Measurements from ENCODE around the gene ANGPTL8. TPM values are rescaled to one million over a fixed set of nuclear protein-coding genes. Genes with fewer than 3 reads are reported as not detected.

ANGPTL8 gene
- total RNA-seq, 2 experiments from 2014 or later: not detected

GRCh38 chr19:11264452-11265176 is 25.2 kb downstream of the ANGPTL8 start:
- no peaks in the 10 kb centered on the region for H3K36me3 Mint-ChIP-seq
- peaks cover 75% of the 10 kb centered on the region for H3K27me3 Mint-ChIP-seq
- peaks cover 6% of the 10 kb centered on the region for H3K4me1 Mint-ChIP-seq
- POLR2A ChIA-PET: no interaction called here
- no peak overlapping the region for H3K4me3 Mint-ChIP-seq
- no peak overlapping the region for H3K27ac Mint-ChIP-seq
- no peak for ATAC-seq (ENCODE audit: low read depth)
- no peak for DNase-seq
- no peaks in the 10 kb centered on the region for H3K9me3 Mint-ChIP-seq

DNA sequence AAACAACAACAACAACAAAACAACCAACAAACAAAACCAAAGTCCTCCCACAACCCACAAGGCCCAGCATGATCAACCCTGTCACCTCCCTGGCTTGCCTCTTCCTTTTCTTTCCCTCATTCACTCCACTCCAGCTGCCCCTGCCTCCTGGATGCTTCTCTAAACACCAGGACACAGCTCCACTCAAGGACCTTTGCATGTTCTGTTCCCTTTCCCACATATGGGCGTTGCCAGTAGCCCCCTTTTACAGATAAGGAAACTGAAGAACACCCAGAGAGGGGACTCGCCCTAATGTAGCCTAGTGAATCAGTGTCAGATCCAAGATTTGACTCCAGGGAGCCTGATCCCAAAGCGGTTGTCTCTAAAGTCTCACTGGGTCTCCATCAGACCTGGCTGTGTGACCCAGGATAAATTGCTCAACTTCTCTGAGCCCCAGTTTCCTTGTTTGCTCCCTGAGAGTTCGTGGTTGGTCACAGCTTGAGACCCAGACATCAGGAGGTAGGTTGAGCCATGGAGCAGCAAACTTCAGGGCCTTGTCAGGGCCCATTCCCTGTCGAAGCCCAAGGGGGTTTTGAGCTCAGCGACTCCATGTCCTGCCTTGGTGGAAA is 25.9 kb downstream of the ANGPTL8 start:
- Mint-ChIP-seq H3K27me3 (peaks cover 73% of the 10 kb centered on the region), H3K4me3 (no peak overlapping the region), H3K27ac (no peak overlapping the region), H3K36me3 (no peaks in the 10 kb centered on the region), H3K9me3 (no peaks in the 10 kb centered on the region), H3K4me1 (peaks cover 6% of the 10 kb centered on the region)
- POLR2A ChIA-PET: no interaction called here
- DNase-seq (no peak), ATAC-seq (ENCODE audit: low read depth) (no peak)

DNA sequence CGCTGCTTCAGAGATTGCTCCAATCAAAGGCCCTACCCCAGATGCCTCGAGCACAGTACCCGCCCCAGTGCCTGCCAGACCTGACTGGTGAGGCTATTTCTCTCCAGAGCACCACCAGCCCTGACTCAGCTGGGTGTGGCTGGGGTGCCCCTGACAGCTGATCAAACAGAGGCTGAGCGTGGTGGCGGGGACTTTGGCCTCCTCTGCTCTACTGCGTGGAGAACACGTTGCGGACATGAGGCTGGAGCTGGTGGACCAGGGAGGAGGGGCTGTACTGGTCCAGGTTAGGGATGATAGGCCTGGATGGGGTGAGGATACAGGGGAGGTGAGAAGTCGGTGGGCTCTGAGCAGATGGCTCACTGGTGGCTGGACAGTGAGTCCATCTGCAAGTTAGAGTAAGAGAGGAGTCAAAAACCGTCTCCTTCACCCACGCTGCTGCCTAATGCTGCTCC is 26.4 kb downstream of the ANGPTL8 start:
- Mint-ChIP-seq H3K4me3 (no peak overlapping the region), H3K9me3 (no peaks in the 10 kb centered on the region), H3K36me3 (no peaks in the 10 kb centered on the region), H3K27ac (no peak overlapping the region), H3K4me1 (peaks cover 6% of the 10 kb centered on the region), H3K27me3 (peaks cover 70% of the 10 kb centered on the region)
- POLR2A ChIA-PET: no interaction called here
- ATAC-seq (ENCODE audit: low read depth) (no peak), DNase-seq (no peak)

DNA sequence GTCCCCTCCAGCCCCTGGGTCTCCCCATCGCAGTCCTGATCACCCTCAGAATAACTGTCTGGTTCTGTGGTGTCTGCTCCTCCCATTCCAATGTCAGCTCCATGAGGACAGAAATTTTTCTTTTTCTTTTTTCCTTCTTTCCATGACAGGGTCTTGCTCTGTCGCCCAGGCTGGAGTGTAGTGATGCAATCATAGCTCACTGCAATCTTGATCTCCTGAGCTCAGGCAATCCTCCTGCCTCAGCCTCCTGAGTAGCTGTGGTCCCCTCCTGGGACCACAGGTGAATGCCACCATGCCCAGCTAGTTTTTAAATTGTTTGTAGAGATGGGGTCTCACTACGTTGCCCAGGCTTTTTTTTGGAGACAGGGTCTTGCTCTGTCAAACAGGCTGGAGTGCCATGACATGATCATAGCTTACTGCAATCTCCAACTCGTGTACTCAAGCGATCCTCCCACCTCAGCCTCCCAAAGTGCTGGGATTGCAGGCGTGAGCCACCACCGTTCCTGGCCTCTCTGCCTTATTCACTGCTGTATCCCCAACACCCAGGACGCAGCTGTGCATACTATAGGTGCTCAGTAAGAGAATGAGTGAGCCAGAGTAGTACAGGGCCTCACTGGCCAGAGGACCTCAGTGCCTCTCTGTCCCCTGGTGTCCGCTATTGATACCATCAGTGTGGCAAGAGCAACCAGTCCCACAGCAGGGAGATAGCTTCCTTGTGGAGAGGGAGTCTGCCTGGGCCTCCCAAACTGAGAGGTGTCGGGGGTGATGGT is 28.1 kb downstream of the ANGPTL8 start:
- no peaks in the 10 kb centered on the region for H3K9me3 Mint-ChIP-seq
- no peak overlapping the region for H3K27ac Mint-ChIP-seq
- no peaks in the 10 kb centered on the region for H3K36me3 Mint-ChIP-seq
- POLR2A ChIA-PET: interaction anchor here (1.1 kb wide), 1 partner anchor 14 kb away, joined by 3 read pairs; no protein-coding TSS in a partner anchor
- ATAC-seq (ENCODE audit: low read depth) (no peak), DNase-seq (no peak)
- H3K27me3 Mint-ChIP-seq: peaks cover 65% of the 10 kb centered on the region
- H3K4me1 Mint-ChIP-seq: peaks cover 5% of the 10 kb centered on the region
- H3K4me3 Mint-ChIP-seq: no peak overlapping the region

DNA sequence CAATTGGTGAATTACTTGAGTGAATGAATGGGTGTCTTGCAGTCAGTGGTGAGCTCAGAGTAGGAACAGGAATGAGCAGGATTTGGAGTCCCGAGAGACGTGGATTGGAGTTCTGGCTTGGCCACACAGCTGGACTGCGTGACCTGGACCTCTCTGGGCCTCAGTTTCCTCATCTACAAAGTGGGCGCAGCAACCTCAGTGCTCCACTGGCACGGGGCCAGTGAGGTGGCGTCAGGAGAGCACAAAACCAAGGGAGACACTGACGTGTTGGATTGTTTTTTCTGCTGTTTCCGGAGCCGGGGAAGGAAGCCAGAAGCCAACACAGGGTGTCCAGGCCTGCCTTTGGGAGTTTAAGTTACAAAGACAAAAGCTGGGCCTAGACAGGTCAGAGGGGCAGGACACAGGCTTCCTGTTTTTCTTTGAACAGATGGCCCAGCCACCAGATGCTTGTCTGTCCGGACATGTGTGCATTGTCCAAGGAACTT is 29.4 kb downstream of the ANGPTL8 start:
- DNase-seq: no peak
- Mint-ChIP-seq H3K36me3 (no peaks in the 10 kb centered on the region), H3K4me3 (no peak overlapping the region), H3K9me3 (no peaks in the 10 kb centered on the region), H3K27me3 (peaks cover 65% of the 10 kb centered on the region), H3K4me1 (peaks cover 5% of the 10 kb centered on the region), H3K27ac (no peak overlapping the region)
- POLR2A ChIA-PET: interaction anchor here (0.6 kb wide), 1 partner anchor 11 kb away, joined by 3 read pairs; no protein-coding TSS in a partner anchor
- ATAC-seq (ENCODE audit: low read depth): no peak

GRCh38 chr19:11269408-11269807 is 30.0 kb downstream of the ANGPTL8 start:
- no peak for DNase-seq
- Mint-ChIP-seq H3K4me3 (no peak overlapping the region), H3K36me3 (no peaks in the 10 kb centered on the region), H3K27ac (no peak overlapping the region), H3K4me1 (peaks cover 5% of the 10 kb centered on the region), H3K9me3 (no peaks in the 10 kb centered on the region), H3K27me3 (peaks cover 64% of the 10 kb centered on the region)
- ATAC-seq (ENCODE audit: low read depth): no peak
- POLR2A ChIA-PET: interaction anchor here (0.6 kb wide), 1 partner anchor 12 kb away, joined by 3 read pairs; no protein-coding TSS in a partner anchor

GRCh38 chr19:11273296-11273695 is 33.9 kb downstream of the ANGPTL8 start:
- Mint-ChIP-seq H3K9me3 (peaks cover 2% of the 10 kb centered on the region), H3K27ac (no peak overlapping the region), H3K4me3 (no peak overlapping the region), H3K36me3 (no peaks in the 10 kb centered on the region), H3K27me3 (peaks cover 62% of the 10 kb centered on the region), H3K4me1 (peaks cover 5% of the 10 kb centered on the region)
- ATAC-seq (ENCODE audit: low read depth) (no peak), DNase-seq (no peak)
- POLR2A ChIA-PET: interaction anchor here (0.6 kb wide), 1 partner anchor 248 kb away, joined by 4 read pairs; no protein-coding TSS in a partner anchor

- no peak for DNase-seq
- Mint-ChIP-seq H3K4me3 (no peak overlapping the region), H3K36me3 (no peaks in the 10 kb centered on the region), H3K27ac (no peak overlapping the region), H3K9me3 (peaks cover 2% of the 10 kb centered on the region), H3K4me1 (peaks cover 2% of the 10 kb centered on the region), H3K27me3 (peaks cover 60% of the 10 kb centered on the region)
- POLR2A ChIA-PET: interaction anchor here (0.5 to 0.6 kb wide), 2 partner anchors 10 to 247 kb away, joined by 3 to 4 read pairs; no protein-coding TSS in a partner anchor
- no peak for ATAC-seq (ENCODE audit: low read depth)
Observed at GRCh38 chr19:11273989-11274388, 34.6 kb downstream of the ANGPTL8 start.

DNA sequence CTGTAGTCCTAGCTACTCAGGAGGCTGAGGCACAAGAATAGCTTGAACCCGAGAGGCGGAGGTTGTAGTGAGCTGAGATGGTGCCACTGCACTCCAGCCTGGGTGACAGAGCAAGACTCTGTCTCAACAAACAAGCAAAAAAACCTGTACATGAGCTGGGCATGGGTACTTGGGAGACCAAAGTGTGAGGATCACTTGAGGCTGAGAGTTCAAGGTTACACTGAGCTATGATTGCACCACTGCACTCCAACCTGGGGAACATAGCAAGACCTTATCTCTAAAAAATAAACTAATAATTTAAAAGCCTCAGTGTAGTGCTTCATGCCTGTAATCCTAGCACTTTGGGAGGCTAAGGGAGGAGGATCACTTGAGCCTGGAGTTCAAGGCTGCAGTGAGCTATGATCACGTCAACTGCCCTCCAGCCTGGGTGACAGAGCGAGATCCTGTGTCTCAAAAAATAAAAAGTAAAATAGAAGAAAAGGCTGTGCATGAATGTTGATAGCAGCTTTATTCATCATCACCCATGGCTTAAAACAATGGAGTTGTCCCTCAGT is 35.2 kb downstream of the ANGPTL8 start:
- peaks cover 2% of the 10 kb centered on the region for H3K9me3 Mint-ChIP-seq
- H3K4me3 Mint-ChIP-seq: no peak overlapping the region
- peaks cover 57% of the 10 kb centered on the region for H3K27me3 Mint-ChIP-seq
- no peaks in the 10 kb centered on the region for H3K36me3 Mint-ChIP-seq
- DNase-seq: no peak
- POLR2A ChIA-PET: interaction anchor here (0.5 kb wide), 1 partner anchor 11 kb away, joined by 3 read pairs; no protein-coding TSS in a partner anchor
- ATAC-seq (ENCODE audit: low read depth): no peak
- no peak overlapping the region for H3K27ac Mint-ChIP-seq
- peaks cover 4% of the 10 kb centered on the region for H3K4me1 Mint-ChIP-seq

DNA sequence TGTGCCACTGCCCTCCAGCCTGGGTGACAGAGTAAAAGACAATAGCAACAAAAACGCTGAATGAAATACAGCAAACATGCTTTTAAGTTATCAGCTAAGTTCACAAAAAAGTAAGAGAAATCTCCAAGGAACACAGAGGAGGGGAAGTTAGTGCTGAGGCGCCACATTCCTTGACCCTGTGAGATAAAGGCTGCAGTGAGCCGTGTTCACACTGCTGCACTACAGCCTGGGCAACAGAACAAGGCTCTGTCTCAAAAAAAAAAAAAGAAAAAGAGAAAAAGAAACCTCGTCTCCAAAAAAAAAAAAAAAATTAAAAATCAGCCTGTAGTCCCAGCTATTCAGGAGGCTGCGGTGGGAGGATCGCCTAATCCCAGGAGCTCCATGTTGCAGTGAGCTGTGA is 39.3 kb downstream of the ANGPTL8 start:
- DNase-seq: no peak
- POLR2A ChIA-PET: interaction anchor here (0.6 to 1.2 kb wide), 4 partner anchors 95 to 1594 kb away, joined by 3 to 5 read pairs (median 4); partner anchors contain the start of gene ELOF1
- H3K27ac Mint-ChIP-seq: no peak overlapping the region
- H3K9me3 Mint-ChIP-seq: peaks cover 2% of the 10 kb centered on the region
- peaks cover 13% of the 10 kb centered on the region for H3K4me1 Mint-ChIP-seq
- H3K4me3 Mint-ChIP-seq: no peak overlapping the region
- ATAC-seq (ENCODE audit: low read depth): no peak
- H3K27me3 Mint-ChIP-seq: peaks cover 67% of the 10 kb centered on the region
- H3K36me3 Mint-ChIP-seq: no peaks in the 10 kb centered on the region

GRCh38 chr19:11279505-11280236 is 40.3 kb downstream of the ANGPTL8 start:
- POLR2A ChIA-PET: interaction anchor here (0.7 to 1.2 kb wide), 6 partner anchors 60 to 142 kb away, joined by 3 to 8 read pairs (median 4); no protein-coding TSS in a partner anchor
- peaks cover 13% of the 10 kb centered on the region for H3K4me1 Mint-ChIP-seq
- H3K27ac Mint-ChIP-seq: peak overlapping the region; percentile 82
- peak overlapping the region; percentile 78 for H3K4me3 Mint-ChIP-seq
- peak; percentile 58 for DNase-seq
- no peaks in the 10 kb centered on the region for H3K36me3 Mint-ChIP-seq
- H3K27me3 Mint-ChIP-seq: peaks cover 67% of the 10 kb centered on the region
- peak; percentile 80 for ATAC-seq (ENCODE audit: low read depth)
- H3K9me3 Mint-ChIP-seq: peaks cover 2% of the 10 kb centered on the region

- Mint-ChIP-seq H3K9me3 (peaks cover 2% of the 10 kb centered on the region), H3K27me3 (peaks cover 64% of the 10 kb centered on the region), H3K4me3 (no peak overlapping the region), H3K36me3 (no peaks in the 10 kb centered on the region), H3K27ac (no peak overlapping the region), H3K4me1 (peaks cover 13% of the 10 kb centered on the region)
- POLR2A ChIA-PET: interaction anchor here (0.5 to 1.1 kb wide), 3 partner anchors 14 to 201 kb away, joined by 3 read pairs; no protein-coding TSS in a partner anchor
- ATAC-seq (ENCODE audit: low read depth) (no peak), DNase-seq (no peak)
Observed at GRCh38 chr19:11281356-11282049, 42.1 kb downstream of the ANGPTL8 start.

Measured in activated naive CD8-positive, alpha-beta T cell treated with anti-CD3 and anti-CD28 coated beads, Interleukin-2, amount 10 ng/mL, durations not matched to agents 7 days and 5 days (primary cell).